Neural progenitor cell (in vitro differentiated cells): Measurements from ENCODE around the gene LRFN4.

Experiments used
- CTCF ChIP-seq: fragments of 200-600 bp; sonication (generic); IDR thresholded peaks from 2 replicates; pipeline ENCODE4 v1.5.1; 2017; ENCODE audit warnings: antibody characterized with exemption, mild to moderate bottlenecking
- EZH2 ChIP-seq: fragments of 200-600 bp; sonication (generic); IDR thresholded peaks from 2 replicates; pipeline ENCODE4 v1.6.1; 2017; ENCODE audit warnings: antibody characterized with exemption, mild to moderate bottlenecking, moderate library complexity

- no peak for TF ChIP-seq EZH2
- TF ChIP-seq CTCF, result peak; percentile 13
These were observed 3.6 kb downstream of the LRFN4 start for GRCh38 chr11:66860449-66860831.
